ENCODE results near the gene ACKR2. TPM values are rescaled to one million over a fixed set of nuclear protein-coding genes. Genes with fewer than 3 reads are reported as not detected.

The ACKR2 gene, protein sequence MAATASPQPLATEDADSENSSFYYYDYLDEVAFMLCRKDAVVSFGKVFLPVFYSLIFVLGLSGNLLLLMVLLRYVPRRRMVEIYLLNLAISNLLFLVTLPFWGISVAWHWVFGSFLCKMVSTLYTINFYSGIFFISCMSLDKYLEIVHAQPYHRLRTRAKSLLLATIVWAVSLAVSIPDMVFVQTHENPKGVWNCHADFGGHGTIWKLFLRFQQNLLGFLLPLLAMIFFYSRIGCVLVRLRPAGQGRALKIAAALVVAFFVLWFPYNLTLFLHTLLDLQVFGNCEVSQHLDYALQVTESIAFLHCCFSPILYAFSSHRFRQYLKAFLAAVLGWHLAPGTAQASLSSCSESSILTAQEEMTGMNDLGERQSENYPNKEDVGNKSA
- polyA plus RNA-seq (2013, experiment 1 of 2): 0.33 TPM
- polyA plus RNA-seq (2013, experiment 2 of 2): 0.10 TPM

- WGBS, 2 experiments (ENCODE audit: insufficient coverage in 2 of 2): 94 to 95% methylated on average over 3 to 5 of the region's 5 CpGs
- no peak within 1 kb of the TSS for H3K27ac ChIP-seq (ENCODE audit: low read depth, low read length, severe bottlenecking)
- H3K9me3 ChIP-seq (ENCODE audit: control insufficient read depth, low read length): no peaks in the 10 kb centered on the region
- no peaks in the 10 kb centered on the region for H3K36me3 ChIP-seq (ENCODE audit: control insufficient read depth, insufficient read depth, low read length)
- no peak within 1 kb of the TSS for H3K4me3 ChIP-seq (ENCODE audit: extremely low read depth, insufficient read depth, low read length, poor library complexity, severe bottlenecking)
- no peaks in the 10 kb centered on the region for H3K4me1 ChIP-seq (ENCODE audit: control insufficient read depth, insufficient read depth, low read length, poor library complexity, severe bottlenecking)
Observed at GRCh38 chr3:42809202-42809601, at the start of gene ACKR2. Gene ACKR2 (plus strand): TSS chr3:42809445. CDS start chr3:42864503, 55,058 bp downstream.

- Histone ChIP-seq H3K36me3 (ENCODE audit: control insufficient read depth, insufficient read depth, low read length) (no peaks in the 10 kb centered on the region), H3K4me3 (ENCODE audit: extremely low read depth, insufficient read depth, low read length, poor library complexity, severe bottlenecking) (no peak overlapping the region), H3K9me3 (ENCODE audit: control insufficient read depth, low read length) (no peaks in the 10 kb centered on the region), H3K27ac (ENCODE audit: low read depth, low read length, severe bottlenecking) (no peak overlapping the region), H3K4me1 (ENCODE audit: control insufficient read depth, insufficient read depth, low read length, poor library complexity, severe bottlenecking) (no peaks in the 10 kb centered on the region)
- 92 to 100% methylated on average over 3 to 4 of the region's 6 CpGs for WGBS, 2 experiments (ENCODE audit: insufficient coverage in 2 of 2)
Observed at GRCh38 chr3:42762046-42762724, 47.1 kb upstream of the ACKR2 start.

- Histone ChIP-seq H3K36me3 (ENCODE audit: control insufficient read depth, insufficient read depth, low read length) (no peaks in the 10 kb centered on the region), H3K4me3 (ENCODE audit: extremely low read depth, insufficient read depth, low read length, poor library complexity, severe bottlenecking) (no peak overlapping the region), H3K4me1 (ENCODE audit: control insufficient read depth, insufficient read depth, low read length, poor library complexity, severe bottlenecking) (no peaks in the 10 kb centered on the region), H3K9me3 (ENCODE audit: control insufficient read depth, low read length) (no peaks in the 10 kb centered on the region), H3K27ac (ENCODE audit: low read depth, low read length, severe bottlenecking) (no peak overlapping the region)
- WGBS, 2 experiments (ENCODE audit: insufficient coverage in 2 of 2): 70 to 83% methylated on average over 1 of the region's 2 CpGs
Observed at GRCh38 chr3:42763021-42763420, 46.2 kb upstream of the ACKR2 start.

GRCh38 chr3:42764115-42764514 is 45.1 kb upstream of the ACKR2 start:
- Histone ChIP-seq H3K9me3 (ENCODE audit: control insufficient read depth, low read length) (no peaks in the 10 kb centered on the region), H3K36me3 (ENCODE audit: control insufficient read depth, insufficient read depth, low read length) (no peaks in the 10 kb centered on the region), H3K4me3 (ENCODE audit: extremely low read depth, insufficient read depth, low read length, poor library complexity, severe bottlenecking) (no peak overlapping the region), H3K27ac (ENCODE audit: low read depth, low read length, severe bottlenecking) (no peak overlapping the region), H3K4me1 (ENCODE audit: control insufficient read depth, insufficient read depth, low read length, poor library complexity, severe bottlenecking) (no peaks in the 10 kb centered on the region)
- WGBS, 2 experiments (ENCODE audit: insufficient coverage in 2 of 2): 76% methylated on average over 2 to 3 of the region's 3 CpGs

- no peaks in the 10 kb centered on the region for H3K36me3 ChIP-seq (ENCODE audit: control insufficient read depth, insufficient read depth, low read length)
- no peak overlapping the region for H3K27ac ChIP-seq (ENCODE audit: low read depth, low read length, severe bottlenecking)
- no peaks in the 10 kb centered on the region for H3K4me1 ChIP-seq (ENCODE audit: control insufficient read depth, insufficient read depth, low read length, poor library complexity, severe bottlenecking)
- WGBS, 2 experiments (ENCODE audit: insufficient coverage in 2 of 2): 56 to 92% methylated on average over 1 to 2 of the region's 3 CpGs
- H3K4me3 ChIP-seq (ENCODE audit: extremely low read depth, insufficient read depth, low read length, poor library complexity, severe bottlenecking): no peak overlapping the region
- H3K9me3 ChIP-seq (ENCODE audit: control insufficient read depth, low read length): no peaks in the 10 kb centered on the region
Observed at GRCh38 chr3:42764561-42765295, 44.5 kb upstream of the ACKR2 start.

DNA sequence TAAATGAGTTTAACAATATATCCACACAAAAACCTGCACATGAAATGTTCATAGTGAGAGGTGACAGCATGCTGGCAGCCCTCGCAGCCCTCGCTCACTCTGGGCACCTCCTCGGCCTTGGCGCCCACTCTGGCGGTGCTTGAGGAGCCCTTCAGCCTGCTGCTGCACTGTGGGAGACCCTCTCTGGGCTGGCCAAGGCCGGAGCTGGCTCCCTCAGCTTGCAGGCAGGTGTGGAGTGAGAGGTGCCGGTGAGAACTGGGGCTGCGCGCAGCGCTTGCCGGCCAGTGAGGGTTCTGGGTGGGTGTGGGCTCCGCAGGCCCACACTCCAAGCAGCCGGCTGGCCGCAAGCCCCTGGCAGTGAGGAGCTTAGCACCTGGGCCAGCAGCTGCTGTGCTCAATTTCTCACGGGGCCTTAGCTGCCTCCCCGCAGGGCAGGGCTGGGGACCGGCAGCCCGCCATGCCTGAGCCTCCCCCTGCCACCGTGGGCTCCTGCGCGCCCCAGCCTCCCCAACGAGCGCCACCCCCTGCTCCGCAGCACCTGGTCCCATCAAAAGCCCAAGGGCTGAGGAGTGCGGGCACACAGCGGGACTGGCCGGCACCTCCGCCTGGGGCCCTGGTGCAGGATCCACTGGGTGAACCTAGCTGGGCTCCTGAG is 39.6 kb upstream of the ACKR2 start:
- Histone ChIP-seq H3K27ac (ENCODE audit: low read depth, low read length, severe bottlenecking) (no peak overlapping the region), H3K4me3 (ENCODE audit: extremely low read depth, insufficient read depth, low read length, poor library complexity, severe bottlenecking) (no peak overlapping the region), H3K36me3 (ENCODE audit: control insufficient read depth, insufficient read depth, low read length) (no peaks in the 10 kb centered on the region), H3K4me1 (ENCODE audit: control insufficient read depth, insufficient read depth, low read length, poor library complexity, severe bottlenecking) (peaks cover 5% of the 10 kb centered on the region), H3K9me3 (ENCODE audit: control insufficient read depth, low read length) (no peaks in the 10 kb centered on the region)
- 95 to 98% methylated on average over 14 to 25 of the region's 28 CpGs for WGBS, 2 experiments (ENCODE audit: insufficient coverage in 2 of 2)

DNA sequence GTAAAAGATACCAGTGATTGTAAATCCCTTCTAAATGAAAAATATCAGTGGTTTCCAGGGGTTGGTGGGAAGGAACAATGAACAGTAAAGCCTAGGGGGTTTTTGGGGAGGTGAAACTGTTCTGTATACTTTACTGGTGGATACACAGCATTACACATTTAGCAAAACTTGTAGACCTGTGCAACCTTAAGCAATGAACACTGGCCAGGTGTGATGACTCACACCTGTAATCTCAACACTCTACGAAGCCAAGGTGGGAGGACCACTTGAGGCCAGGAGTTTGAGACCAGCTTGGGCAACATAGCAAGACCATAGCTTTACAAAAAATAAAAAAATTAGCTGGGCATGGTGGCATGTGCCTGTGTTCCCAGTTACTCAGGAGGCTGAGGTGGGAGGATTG is 38.0 kb upstream of the ACKR2 start:
- Histone ChIP-seq H3K9me3 (ENCODE audit: control insufficient read depth, low read length) (no peaks in the 10 kb centered on the region), H3K4me3 (ENCODE audit: extremely low read depth, insufficient read depth, low read length, poor library complexity, severe bottlenecking) (no peak overlapping the region), H3K27ac (ENCODE audit: low read depth, low read length, severe bottlenecking) (no peak overlapping the region), H3K4me1 (ENCODE audit: control insufficient read depth, insufficient read depth, low read length, poor library complexity, severe bottlenecking) (peaks cover 5% of the 10 kb centered on the region), H3K36me3 (ENCODE audit: control insufficient read depth, insufficient read depth, low read length) (no peaks in the 10 kb centered on the region)
- 80% methylated on average over 1 of the region's 1 CpG; no CpG with 5 or more reads in 1 of the 2 experiments for WGBS, 2 experiments (ENCODE audit: insufficient coverage in 2 of 2)

- Histone ChIP-seq H3K4me1 (ENCODE audit: control insufficient read depth, insufficient read depth, low read length, poor library complexity, severe bottlenecking) (peaks cover 5% of the 10 kb centered on the region), H3K4me3 (ENCODE audit: extremely low read depth, insufficient read depth, low read length, poor library complexity, severe bottlenecking) (peak within 1 kb of the TSS; percentile 34), H3K27ac (ENCODE audit: low read depth, low read length, severe bottlenecking) (peak within 1 kb of the TSS; percentile 57), H3K36me3 (ENCODE audit: control insufficient read depth, insufficient read depth, low read length) (peaks cover 7% of the 10 kb centered on the region), H3K9me3 (ENCODE audit: control insufficient read depth, low read length) (no peaks in the 10 kb centered on the region)
- 7 to 13% methylated on average over 37 to 39 of the region's 63 CpGs for WGBS, 2 experiments (ENCODE audit: insufficient coverage in 2 of 2)
Observed at GRCh38 chr3:42772670-42773408, 36.4 kb upstream of the ACKR2 start, which contains the start of gene CCDC13. Gene CCDC13 (minus strand): TSS chr3:42773253. CDS start chr3:42758345, 14,908 bp downstream.

DNA sequence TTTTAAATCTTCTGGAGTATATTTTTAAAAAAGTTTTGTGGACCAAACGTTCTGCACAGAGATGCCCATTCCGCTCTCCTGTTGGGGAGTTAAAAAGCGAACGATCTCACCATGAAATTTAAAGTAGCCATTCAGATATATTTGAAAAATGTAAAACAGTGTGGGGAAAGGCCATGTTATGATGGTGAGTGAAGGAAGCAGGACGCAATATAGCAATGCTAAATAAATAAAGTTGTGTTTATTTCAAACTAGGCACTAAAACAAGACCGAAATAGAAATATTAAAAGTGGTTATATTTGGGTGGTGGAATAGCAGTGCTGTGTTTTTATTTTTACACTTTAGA is 35.9 kb upstream of the ACKR2 start:
- 17 to 20% methylated on average over 1 to 2 of the region's 6 CpGs for WGBS, 2 experiments (ENCODE audit: insufficient coverage in 2 of 2)
- H3K27ac ChIP-seq (ENCODE audit: low read depth, low read length, severe bottlenecking): no peak overlapping the region

GRCh38 chr3:42778644-42779043 is 30.6 kb upstream of the ACKR2 start:
- no CpG with 5 or more reads among the region's 2 CpGs for WGBS, 2 experiments (ENCODE audit: insufficient coverage in 2 of 2)

More for the DNA sequence above, 35.9 kb upstream of the ACKR2 start:
- peak overlapping the region; percentile 34 for H3K4me3 ChIP-seq (ENCODE audit: extremely low read depth, insufficient read depth, low read length, poor library complexity, severe bottlenecking)
- H3K4me1 ChIP-seq (ENCODE audit: control insufficient read depth, insufficient read depth, low read length, poor library complexity, severe bottlenecking): peaks cover 5% of the 10 kb centered on the region
- peaks cover 7% of the 10 kb centered on the region for H3K36me3 ChIP-seq (ENCODE audit: control insufficient read depth, insufficient read depth, low read length)
- H3K9me3 ChIP-seq (ENCODE audit: control insufficient read depth, low read length): no peaks in the 10 kb centered on the region

More at GRCh38 chr3:42778644-42779043, 30.6 kb upstream of the ACKR2 start:
- no peaks in the 10 kb centered on the region for H3K9me3 ChIP-seq (ENCODE audit: control insufficient read depth, low read length)
- H3K4me1 ChIP-seq (ENCODE audit: control insufficient read depth, insufficient read depth, low read length, poor library complexity, severe bottlenecking): no peaks in the 10 kb centered on the region
- no peak overlapping the region for H3K4me3 ChIP-seq (ENCODE audit: extremely low read depth, insufficient read depth, low read length, poor library complexity, severe bottlenecking)
- no peak overlapping the region for H3K27ac ChIP-seq (ENCODE audit: low read depth, low read length, severe bottlenecking)
- peaks cover 22% of the 10 kb centered on the region for H3K36me3 ChIP-seq (ENCODE audit: control insufficient read depth, insufficient read depth, low read length)

Measured in mesodermal cell (in vitro differentiated cells).